T-helper 1 cell (primary cell): ENCODE measurements around the gene TTLL12.
A peak's percentile ranks its signal among the peaks of the same experiment; 100 is the strongest.
"Not testable (repeated sequence)": the region's sequence is repeated elsewhere in the genome, so short reads cannot be mapped to it uniquely, and the experiment has no call there.

Experiments used
- DNase-seq, 5 donors: peaks; one replicate each; pipeline ENCODE4 v3.0.0-alpha.2; 2012 to 2020

TTLL12 gene

GRCh38 chr22:43152357-43153071 lies 34.4 kb downstream of the TTLL12 start:
- DNase-seq: peak; percentile 34 to 73 (median 49)

GRCh38 chr22:43152003-43152356 lies 35.0 kb downstream of the TTLL12 start:
- DNase-seq: peak in 1 of 5 donors; percentile 6

DNA sequence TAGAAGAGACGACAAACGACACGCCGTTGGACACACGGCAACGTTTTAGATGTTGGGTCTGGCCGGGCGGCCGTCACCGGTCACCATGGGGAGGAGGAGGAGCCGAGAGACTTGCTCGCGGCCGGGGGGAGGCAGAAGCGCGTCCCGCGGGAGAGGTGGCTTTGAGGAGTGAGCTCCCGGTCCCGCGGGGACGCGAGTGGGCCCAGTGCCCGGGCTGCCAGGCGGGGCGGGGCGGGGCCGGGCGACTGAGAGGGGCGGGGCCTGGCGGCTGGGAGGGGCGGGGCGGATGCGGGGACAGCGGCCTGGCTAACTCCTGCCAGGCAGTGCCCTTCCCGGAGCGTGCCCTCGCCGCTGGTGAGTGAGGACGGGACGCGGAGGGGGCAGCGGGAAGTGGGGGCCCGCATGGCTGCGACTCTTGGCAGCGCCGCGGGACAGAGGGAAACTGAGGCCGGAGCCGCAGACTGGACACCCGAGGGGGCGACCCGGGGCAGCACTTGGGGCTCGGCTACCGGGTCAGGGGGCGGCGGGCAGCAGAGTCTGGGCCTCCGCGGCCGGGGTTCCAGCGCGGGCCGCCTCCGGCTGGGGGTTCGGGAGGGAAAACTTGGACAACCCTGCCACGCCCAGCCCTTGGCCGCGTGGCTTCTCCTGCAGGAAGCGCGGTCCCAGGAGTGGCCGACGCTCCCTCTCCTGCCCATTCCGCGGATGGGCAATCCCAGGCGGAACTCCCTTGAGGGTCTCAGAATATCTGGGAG lies 35.5 kb downstream of the TTLL12 start, which contains the start of gene TSPO:
TSPO (plus strand) TSS at position 309 of the 752 bp plus-strand sequence. CDS start 7,680 bp downstream, outside the sequence.
- DNase-seq: peak; percentile 46 to 68 (median 58)

GRCh38 chr22:43150731-43151206 lies 36.2 kb downstream of the TTLL12 start:
- no peak for DNase-seq

DNA sequence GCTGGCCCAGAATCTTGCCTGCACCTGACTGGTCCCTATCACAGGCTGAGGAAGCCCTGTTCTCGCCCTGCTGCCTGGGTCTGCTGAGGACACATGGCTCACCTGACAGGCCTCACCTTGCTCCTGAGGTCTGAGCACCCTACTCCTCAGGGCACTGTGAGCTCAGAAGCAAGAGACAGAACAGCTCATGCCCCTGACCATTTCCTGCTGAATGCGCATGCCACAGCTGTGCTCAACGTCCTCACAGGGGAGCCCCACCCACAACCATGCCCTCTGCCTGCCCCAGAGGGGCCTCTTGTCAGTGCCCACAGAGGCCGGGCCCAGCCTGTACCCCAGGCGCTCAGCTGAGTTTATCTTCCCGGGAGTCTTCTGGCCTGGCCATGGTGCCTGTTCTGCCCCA lies 38.4 kb downstream of the TTLL12 start:
- no peak for DNase-seq

DNA sequence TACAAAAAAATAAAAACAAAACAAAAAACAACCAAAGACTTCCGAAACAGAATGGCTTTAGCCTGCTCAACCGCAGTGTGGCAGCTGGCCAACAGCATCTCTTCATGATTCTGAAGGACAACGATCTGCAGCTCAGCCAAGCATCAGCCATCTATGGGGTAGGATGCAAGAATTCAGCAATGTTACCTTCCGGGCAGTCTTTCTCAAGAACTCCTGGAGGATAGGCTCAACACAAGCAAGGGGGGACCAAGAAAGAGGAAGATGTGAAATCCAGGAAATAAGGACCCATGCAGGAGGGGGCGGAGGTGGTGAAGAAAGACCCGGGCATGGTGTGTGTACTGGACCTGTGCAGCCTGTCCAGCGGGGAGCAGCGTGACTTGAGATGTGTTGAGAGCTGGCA lies 39.1 kb downstream of the TTLL12 start:
- DNase-seq: no peak

- not testable (repeated sequence) for DNase-seq
Observed at GRCh38 chr22:43146332-43146731, 40.6 kb downstream of the TTLL12 start.

DNA sequence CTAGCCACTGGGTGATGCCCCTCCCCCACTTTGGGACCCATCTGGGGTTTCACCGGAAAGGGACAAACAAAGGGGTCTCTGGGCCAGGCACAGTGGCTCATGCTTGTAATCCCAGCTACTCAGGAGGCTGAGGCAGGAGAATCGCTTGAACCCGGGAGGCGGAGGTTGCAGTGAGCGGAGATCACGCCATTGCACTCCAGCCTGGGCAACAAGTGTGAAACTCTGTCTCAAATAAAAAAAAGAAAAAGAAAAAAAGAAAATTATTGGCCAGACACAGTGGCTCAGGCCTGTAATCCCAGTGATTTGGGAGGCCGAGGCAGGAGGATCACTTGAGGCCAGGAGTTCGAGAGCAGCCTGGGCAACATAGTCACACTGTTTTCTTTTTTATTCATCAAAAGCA lies 41.6 kb downstream of the TTLL12 start:
- DNase-seq: not testable (repeated sequence)

DNA sequence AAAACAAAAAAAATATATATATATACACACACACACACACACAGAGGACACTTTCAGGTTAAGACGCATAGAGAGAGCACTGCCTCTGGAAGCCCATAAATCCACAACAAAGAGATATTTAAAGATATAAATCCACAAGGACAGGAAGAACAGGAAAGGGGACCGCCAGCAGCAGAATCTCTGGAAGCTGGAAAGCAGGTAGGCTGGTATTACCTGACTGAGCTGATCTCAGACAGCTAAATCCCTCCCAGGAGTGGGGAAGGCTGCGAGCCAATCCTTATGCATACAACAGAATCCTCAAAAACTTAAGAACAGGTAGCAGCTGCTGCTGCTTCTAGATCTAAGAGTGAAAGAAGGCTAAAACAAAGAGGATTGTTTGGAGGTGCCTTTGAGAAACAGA lies 42.0 kb downstream of the TTLL12 start:
- DNase-seq: no peak

DNA sequence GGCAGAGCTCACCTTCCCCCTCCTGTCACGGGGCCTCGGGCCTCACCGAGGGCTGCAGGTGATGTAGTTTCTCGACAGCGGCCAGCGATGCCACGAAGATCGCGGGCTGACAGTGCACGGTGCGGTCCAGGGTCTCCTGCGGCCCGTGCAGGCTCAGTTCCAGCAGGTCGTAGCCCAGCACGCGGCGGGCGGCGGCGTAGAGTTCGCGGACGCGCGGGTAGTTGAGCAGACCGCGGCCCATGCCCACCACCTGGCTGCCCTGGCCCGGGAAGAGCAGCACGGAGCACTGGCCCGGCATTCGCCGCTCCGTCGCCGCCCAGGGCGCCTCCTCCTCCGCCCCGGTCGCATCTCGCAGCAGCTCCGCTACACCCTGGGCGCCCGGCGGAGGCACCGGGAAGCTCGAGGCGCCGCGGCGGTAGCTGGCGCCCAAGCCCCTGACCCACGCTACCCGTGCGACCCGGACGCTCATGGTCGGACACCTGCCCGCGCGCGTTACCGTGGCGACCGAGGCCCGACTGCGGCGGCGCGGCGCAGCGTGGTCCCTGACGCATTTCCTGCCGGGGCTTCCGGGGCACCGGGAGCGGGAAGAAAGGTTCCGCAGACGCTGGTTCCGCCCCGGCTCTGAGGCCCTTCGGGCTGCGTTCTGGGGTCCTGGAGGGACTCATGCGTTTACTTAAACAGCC lies 43.9 kb downstream of the TTLL12 start, which contains the start of gene MCAT:
MCAT (minus strand) TSS at position 519 of the 683 bp plus-strand sequence; CDS start at position 469, 50 bp downstream.
- peak; percentile 56 to 84 (median 67) for DNase-seq

- no peak for DNase-seq
Observed at GRCh38 chr22:43136801-43137200, 50.1 kb downstream of the TTLL12 start.

GRCh38 chr22:43136255-43136654 lies 50.7 kb downstream of the TTLL12 start:
- DNase-seq: peak in 3 of 5 donors; percentile 17 to 32 (median 21)

GRCh38 chr22:43135565-43135964 lies 51.4 kb downstream of the TTLL12 start:
- no peak for DNase-seq

DNA sequence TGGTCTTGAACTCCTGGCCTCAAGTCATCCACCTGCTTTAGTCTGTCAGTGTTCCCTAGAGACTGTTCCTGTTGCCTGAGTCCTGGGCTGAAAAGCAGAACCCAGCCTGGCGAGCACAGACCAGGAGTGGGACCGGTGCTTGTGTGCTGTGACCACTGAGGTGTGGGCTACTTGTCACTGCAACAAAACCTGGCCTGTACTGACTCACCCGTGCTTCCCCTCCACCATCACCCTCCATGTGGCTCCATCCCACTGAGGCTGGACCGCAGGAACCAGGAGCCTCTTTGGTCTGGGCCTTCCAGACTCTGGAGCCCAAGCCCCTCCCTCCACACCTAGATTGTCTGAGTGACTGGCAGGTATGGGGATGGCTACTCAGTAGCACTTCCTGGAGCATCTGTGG lies 52.4 kb downstream of the TTLL12 start:
- DNase-seq: no peak

- DNase-seq: no peak
Observed at GRCh38 chr22:43133401-43133800, 53.5 kb downstream of the TTLL12 start.

DNA sequence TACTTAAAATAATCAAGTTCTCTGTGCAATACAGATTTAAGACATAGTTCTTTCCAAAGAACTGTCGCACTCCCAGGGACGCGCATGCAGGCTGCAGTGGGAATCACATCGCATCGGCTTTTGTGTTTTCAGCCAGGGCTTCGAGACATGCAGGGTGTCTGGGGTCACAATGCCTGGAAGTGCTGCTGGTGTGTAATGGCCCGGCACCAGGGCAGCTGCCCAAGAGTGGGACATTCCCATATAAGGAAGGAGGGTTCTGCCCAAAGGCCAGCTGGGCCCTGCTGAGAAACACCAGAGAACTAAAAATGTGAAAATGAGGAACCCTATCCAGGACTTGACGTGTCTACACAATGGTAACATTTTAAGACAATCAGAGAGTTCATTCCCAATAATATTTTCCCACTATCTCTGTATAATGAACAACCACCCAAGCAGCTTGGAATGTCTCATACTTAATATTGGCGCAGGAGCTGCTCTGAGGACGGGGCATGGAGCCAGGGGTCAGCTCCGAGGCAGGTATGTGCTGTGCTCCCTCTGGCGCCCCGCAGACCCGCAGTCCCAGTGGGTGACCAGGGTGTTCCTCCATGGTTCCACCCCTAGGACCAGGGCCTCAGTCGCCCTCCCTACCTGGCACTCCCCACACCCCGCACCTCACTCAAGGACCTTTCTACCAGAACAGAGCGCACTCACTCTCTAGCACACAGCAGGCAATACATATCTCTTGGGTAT lies 55.0 kb downstream of the TTLL12 start:
- DNase-seq: no peak

GRCh38 chr22:43129426-43130425 lies 57.2 kb downstream of the TTLL12 start:
- DNase-seq: no peak

DNA sequence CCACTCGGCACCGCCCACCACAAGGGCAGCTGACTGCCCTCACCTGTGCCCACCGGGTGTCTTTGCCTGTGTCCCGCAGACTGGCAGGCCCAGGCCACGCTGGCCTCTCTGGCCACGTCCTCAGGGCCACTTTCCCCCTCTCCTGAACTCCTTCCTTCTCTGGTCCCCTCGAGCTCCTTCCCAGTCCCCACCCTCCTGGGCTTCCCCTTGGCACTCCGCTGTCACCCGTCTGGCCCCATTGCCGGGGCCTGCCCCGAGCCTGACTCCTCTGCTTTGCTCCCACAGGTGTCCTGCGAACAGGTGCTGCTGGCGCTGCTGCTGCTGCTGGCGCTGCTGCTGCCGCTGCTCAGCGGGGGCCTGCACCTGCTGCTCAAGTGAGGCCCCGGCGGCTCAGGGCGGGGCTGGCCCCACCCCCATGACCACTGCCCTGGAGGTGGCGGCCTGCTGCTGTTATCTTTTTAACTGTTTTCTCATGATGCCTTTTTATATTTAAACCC lies 58.0 kb downstream of the TTLL12 start:
- no peak for DNase-seq

DNA sequence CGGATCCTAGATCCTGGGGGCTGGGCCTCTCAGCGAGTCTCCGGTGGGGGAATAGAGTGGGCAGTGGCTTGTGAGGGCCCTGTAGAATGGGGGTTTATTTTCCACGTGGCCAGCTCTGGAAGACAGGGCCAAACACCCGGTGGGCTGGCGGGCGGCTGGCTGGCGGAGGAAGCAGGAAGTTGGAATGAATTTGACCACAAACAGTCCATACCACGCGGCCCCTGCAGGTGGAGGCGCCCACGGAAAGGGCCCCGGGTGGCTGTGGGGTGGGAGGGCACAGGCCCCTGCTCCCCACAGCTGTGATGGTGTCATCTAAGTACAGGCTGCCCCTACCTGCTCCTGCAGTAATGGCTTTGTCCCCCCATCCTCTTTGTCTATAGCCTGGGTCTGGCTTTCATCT lies 58.8 kb downstream of the TTLL12 start:
- DNase-seq: no peak

GRCh38 chr22:43127166-43127908 lies 59.6 kb downstream of the TTLL12 start:
- no peak for DNase-seq
